ENCODE measurements around the gene APOB. TPM values are rescaled to one million over a fixed set of nuclear protein-coding genes. Genes with fewer than 3 reads are reported as not detected.

Gene APOB
- total and polyA plus RNA-seq, 2 of the 13 experiments (the other 11 are each of a cell fraction or from before 2014, with no cell fraction given) = 1,569 to 2,515 TPM

- no peak for TF ChIP-seq CCAR2 (optimal IDR thresholded peaks at IDR 0.05; ENCODE audit: low read depth, low read length)
- TF ChIP-seq ZNF138 (CRISPR knock-in tag; IDR thresholded peaks at IDR 0.05; ENCODE audit: low read depth) = no peak
- no peak for TF ChIP-seq ZNF547 (CRISPR knock-in tag; IDR thresholded peaks at IDR 0.05)
- no peak for TF ChIP-seq ZNF333 (CRISPR knock-in tag; IDR thresholded peaks at IDR 0.05; ENCODE audit: borderline replicate concordance)
Measured at GRCh38 chr2:20988905-20989304, 55.0 kb downstream of the APOB start.

GRCh38 chr2:20986024-20986939 lies 57.6 kb downstream of the APOB start:
- H3K4me3 ChIP-seq (replicated peaks in 1 of 3; ENCODE audit: insufficient read depth in 1 of 3, low read depth in 2 of 3, low read length in 3 of 3) = no peak overlapping the region
- H3K27me3 ChIP-seq (ENCODE audit: control insufficient read depth in 1 of 2, insufficient read depth in 2 of 2, low read length in 2 of 2) = peaks cover 2 to 20% of the 10 kb centered on the region in 2 experiments; a peak in 3 of 5 replicates
- CTCF ChIA-PET (ENCODE audit: low intra/inter-chr PET ratio, low total read pairs) = no interaction called here
- no peak for ATAC-seq
- WGBS (ENCODE audit: low lambda C conversion rate) = 29% methylated on average over 5 of the region's 5 CpGs
- H3K27ac ChIP-seq (ENCODE audit: extremely low read length, insufficient read depth, low read length) = no peak overlapping the region
- TF ChIP-seq ZC3H13 (CRISPR knock-in tag; IDR thresholded peaks at IDR 0.05) (no peak), CEBPB (IDR thresholded peaks at IDR 0.05; ENCODE audit: borderline replicate concordance, low read depth, low read length) (0 out of 2 replicates have a peak, but pooled peaks have one; percentile 36)
- no peak for DNase-seq (ENCODE audit: low spot score)
- H3K9me3 ChIP-seq (ENCODE audit: low read length) = no peaks in the 10 kb centered on the region
- no peaks in the 10 kb centered on the region for H3K79me2 ChIP-seq (ENCODE audit: insufficient read depth, low read length)
- H2AFZ ChIP-seq (ENCODE audit: low read length) = no peak overlapping the region
- H4K20me1 ChIP-seq (ENCODE audit: insufficient read depth, low read length) = no peaks in the 10 kb centered on the region
- no peak for FAIRE-seq
- H3K9ac ChIP-seq (ENCODE audit: insufficient read depth, low read depth, low read length) = no peak overlapping the region
- no peaks in the 10 kb centered on the region for H3K4me1 ChIP-seq (ENCODE audit: insufficient read depth, low read length)
- POLR2A ChIA-PET = no interaction called here
- no TSS peak for BruUV-seq (replicated peaks)
- intact Hi-C loops (cut with micrococcal nuclease; ENCODE audit: unreplicated experiment) = no loop called here
- no peaks in the 10 kb centered on the region for H3K36me3 ChIP-seq (replicated peaks in 1 of 2; ENCODE audit: control insufficient read depth in 1 of 2, insufficient read depth in 2 of 2, low read length in 2 of 2)
- H3K4me2 ChIP-seq (ENCODE audit: low read depth, low read length) = no peak overlapping the region
- in situ Hi-C loops (cut with HindIII; ENCODE audit: extremely low pct_ligation_motif_present, low pct_unique_long_range_greater_than_20kb) = loop anchor here (25.0 kb wide), 1 partner anchor 599 kb away; no protein-coding TSS in a partner anchor

More at GRCh38 chr2:20988905-20989304, 55.0 kb downstream of the APOB start:
- in situ Hi-C loops (cut with HindIII; ENCODE audit: extremely low pct_ligation_motif_present, low pct_unique_long_range_greater_than_20kb) = loop anchor here (25.0 kb wide), 1 partner anchor 602 kb away; no protein-coding TSS in a partner anchor
- H3K79me2 ChIP-seq (ENCODE audit: insufficient read depth, low read length) = no peaks in the 10 kb centered on the region
- no peak overlapping the region for H3K9ac ChIP-seq (ENCODE audit: insufficient read depth, low read depth, low read length)
- intact Hi-C loops (cut with micrococcal nuclease; ENCODE audit: unreplicated experiment) = no loop called here
- ChIA-PET POLR2A (no interaction called here), CTCF (ENCODE audit: low intra/inter-chr PET ratio, low total read pairs) (no interaction called here)
- BruUV-seq (replicated peaks) = no TSS peak
- H2AFZ ChIP-seq (ENCODE audit: low read length) = no peak overlapping the region
- no peaks in the 10 kb centered on the region for H4K20me1 ChIP-seq (ENCODE audit: insufficient read depth, low read length)
- DNase-seq (ENCODE audit: low spot score) (no peak), FAIRE-seq (no peak), ATAC-seq (no peak)
- H3K4me2 ChIP-seq (ENCODE audit: low read depth, low read length) = no peak overlapping the region
- no peaks in the 10 kb centered on the region for H3K4me1 ChIP-seq (ENCODE audit: insufficient read depth, low read length)
- WGBS (ENCODE audit: low lambda C conversion rate) = 0% methylated on average over 3 of the region's 4 CpGs
- no peak overlapping the region for H3K4me3 ChIP-seq (replicated peaks in 1 of 3; ENCODE audit: insufficient read depth in 1 of 3, low read depth in 2 of 3, low read length in 3 of 3)
- no peaks in the 10 kb centered on the region for H3K36me3 ChIP-seq (replicated peaks in 1 of 2; ENCODE audit: control insufficient read depth in 1 of 2, insufficient read depth in 2 of 2, low read length in 2 of 2)
- no peak overlapping the region for H3K27ac ChIP-seq (ENCODE audit: extremely low read length, insufficient read depth, low read length)
- peaks cover 2 to 20% of the 10 kb centered on the region in 2 experiments; a peak in 3 of 5 replicates for H3K27me3 ChIP-seq (ENCODE audit: control insufficient read depth in 1 of 2, insufficient read depth in 2 of 2, low read length in 2 of 2)
- no peaks in the 10 kb centered on the region for H3K9me3 ChIP-seq (ENCODE audit: low read length)

Data from HepG2 (cell line).